ENCODE results near the gene TMEM213. TPM values are rescaled to one million over a fixed set of nuclear protein-coding genes. Genes with fewer than 3 reads are reported as not detected.

The TMEM213 gene
- total RNA-seq, 1 donor from 2014 or later: not detected

- Histone ChIP-seq H3K9me3 (ENCODE audit: low read depth) (no peaks in the 10 kb centered on the region), H3K27ac (no peak overlapping the region), H3K4me1 (peaks cover 10% of the 10 kb centered on the region), H3K36me3 (no peaks in the 10 kb centered on the region), H3F3A (ENCODE audit: low read depth) (peaks cover 9% of the 10 kb centered on the region), H3K4me2 (no peak overlapping the region), H3K9ac (no peak overlapping the region), H3K27me3 (no peaks in the 10 kb centered on the region), H3K79me2 (ENCODE audit: low read depth) (no peaks in the 10 kb centered on the region), H2AFZ (replicated peaks) (no peak overlapping the region), H4K20me1 (ENCODE audit: low read depth) (peaks cover 14% of the 10 kb centered on the region), H3K4me3 (no peak overlapping the region)
- Mint-ChIP-seq H3K4me1 (peaks cover 10% of the 10 kb centered on the region), H3K4me3 (no peak overlapping the region), H3K27ac (peak overlapping the region; percentile 51), H3K36me3 (peaks cover 39% of the 10 kb centered on the region), H3K27me3 (ENCODE audit: insufficient read depth, low read depth) (peaks cover 2% of the 10 kb centered on the region), H3K9me3 (no peaks in the 10 kb centered on the region)
- DNase-seq (ENCODE audit: low spot score): no peak
- no peak for TF ChIP-seq EZH2phosphoT487 (IDR thresholded peaks at IDR 0.05)
- no peak for TF ChIP-seq EZH2 (IDR thresholded peaks at IDR 0.05)
Observed at GRCh38 chr7:138869353-138869752, 71.6 kb downstream of the TMEM213 start.

- H2AFZ ChIP-seq (replicated peaks): no peak overlapping the region
- no peak overlapping the region for H3K4me2 ChIP-seq
- H3K27ac ChIP-seq: no peak overlapping the region
- H4K20me1 ChIP-seq (ENCODE audit: low read depth): peaks cover 14% of the 10 kb centered on the region
- DNase-seq (ENCODE audit: low spot score): no peak
- Mint-ChIP-seq H3K9me3 (no peaks in the 10 kb centered on the region), H3K4me3 (no peak overlapping the region), H3K27ac (no peak overlapping the region), H3K36me3 (peaks cover 33% of the 10 kb centered on the region), H3K4me1 (peaks cover 10% of the 10 kb centered on the region), H3K27me3 (ENCODE audit: insufficient read depth, low read depth) (peaks cover 2% of the 10 kb centered on the region)
- H3K4me1 ChIP-seq: peaks cover 10% of the 10 kb centered on the region
- H3K4me3 ChIP-seq: no peak overlapping the region
- H3K36me3 ChIP-seq: no peaks in the 10 kb centered on the region
- no peak overlapping the region for H3K9ac ChIP-seq
- no peak for TF ChIP-seq EZH2phosphoT487 (IDR thresholded peaks at IDR 0.05)
- TF ChIP-seq EZH2 (IDR thresholded peaks at IDR 0.05): no peak
- TF ChIP-seq CTCF (IDR thresholded peaks at IDR 0.05): no peak
- H3K9me3 ChIP-seq (ENCODE audit: low read depth): no peaks in the 10 kb centered on the region
- H3K79me2 ChIP-seq (ENCODE audit: low read depth): no peaks in the 10 kb centered on the region
- no peaks in the 10 kb centered on the region for H3K27me3 ChIP-seq
- peaks cover 9% of the 10 kb centered on the region for H3F3A ChIP-seq (ENCODE audit: low read depth)
Observed at GRCh38 chr7:138871065-138871813, 73.4 kb downstream of the TMEM213 start.

- H3K36me3 ChIP-seq: no peaks in the 10 kb centered on the region
- no peaks in the 10 kb centered on the region for H3K9me3 ChIP-seq (ENCODE audit: low read depth)
- H3K79me2 ChIP-seq (ENCODE audit: low read depth): no peaks in the 10 kb centered on the region
- no peak overlapping the region for H3K9ac ChIP-seq
- H3K36me3 Mint-ChIP-seq: peaks cover 33% of the 10 kb centered on the region
- no peak overlapping the region for H2AFZ ChIP-seq (replicated peaks)
- H3K4me1 Mint-ChIP-seq: peaks cover 10% of the 10 kb centered on the region
- H3F3A ChIP-seq (ENCODE audit: low read depth): peaks cover 9% of the 10 kb centered on the region
- no peaks in the 10 kb centered on the region for H3K27me3 ChIP-seq
- peaks cover 14% of the 10 kb centered on the region for H4K20me1 ChIP-seq (ENCODE audit: low read depth)
- peaks cover 2% of the 10 kb centered on the region for H3K27me3 Mint-ChIP-seq (ENCODE audit: insufficient read depth, low read depth)
- H3K27ac ChIP-seq: no peak overlapping the region
- H3K4me1 ChIP-seq: peaks cover 10% of the 10 kb centered on the region
- no peak overlapping the region for H3K27ac Mint-ChIP-seq
- no peak overlapping the region for H3K4me3 Mint-ChIP-seq
- H3K4me2 ChIP-seq: no peak overlapping the region
- H3K4me3 ChIP-seq: no peak overlapping the region
- no peak for DNase-seq (ENCODE audit: low spot score)
- H3K9me3 Mint-ChIP-seq: no peaks in the 10 kb centered on the region
- TF ChIP-seq EZH2 (IDR thresholded peaks at IDR 0.05) (no peak), EZH2phosphoT487 (IDR thresholded peaks at IDR 0.05) (no peak), CTCF (IDR thresholded peaks at IDR 0.05) (no peak)
Observed at GRCh38 chr7:138871814-138872090, 74.0 kb downstream of the TMEM213 start.

DNA sequence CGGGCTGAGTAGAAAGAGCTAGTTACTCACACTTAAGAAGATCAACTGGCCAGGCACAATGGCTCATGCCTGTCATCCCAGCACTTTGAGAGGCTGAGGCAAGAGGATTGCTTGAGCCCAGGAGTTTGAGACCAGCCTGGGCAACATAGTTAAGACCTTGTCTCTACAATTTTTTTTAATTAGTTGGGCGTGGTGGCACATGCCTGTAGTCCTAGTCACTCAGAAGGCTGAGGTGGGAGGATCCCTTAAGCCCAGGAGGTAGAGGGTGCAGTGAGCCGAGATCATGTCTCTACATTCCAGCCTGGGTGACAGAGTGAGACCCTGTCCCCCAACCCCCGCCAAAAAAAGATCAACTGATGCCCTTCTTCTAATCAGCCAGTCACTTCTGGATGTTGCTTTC is 74.8 kb downstream of the TMEM213 start:
- Mint-ChIP-seq H3K36me3 (peaks cover 31% of the 10 kb centered on the region), H3K9me3 (no peaks in the 10 kb centered on the region), H3K27ac (no peak overlapping the region), H3K27me3 (ENCODE audit: insufficient read depth, low read depth) (peaks cover 2% of the 10 kb centered on the region), H3K4me1 (peaks cover 10% of the 10 kb centered on the region), H3K4me3 (no peak overlapping the region)
- Histone ChIP-seq H3K79me2 (ENCODE audit: low read depth) (no peaks in the 10 kb centered on the region), H3K27me3 (no peaks in the 10 kb centered on the region), H2AFZ (replicated peaks) (no peak overlapping the region), H3K4me3 (no peak overlapping the region), H3F3A (ENCODE audit: low read depth) (peaks cover 9% of the 10 kb centered on the region), H3K36me3 (no peaks in the 10 kb centered on the region), H3K27ac (no peak overlapping the region), H4K20me1 (ENCODE audit: low read depth) (peaks cover 14% of the 10 kb centered on the region), H3K9me3 (ENCODE audit: low read depth) (no peaks in the 10 kb centered on the region), H3K4me2 (no peak overlapping the region), H3K4me1 (peaks cover 10% of the 10 kb centered on the region), H3K9ac (no peak overlapping the region)
- TF ChIP-seq EZH2phosphoT487 (IDR thresholded peaks at IDR 0.05) (no peak), CTCF (IDR thresholded peaks at IDR 0.05) (no peak), EZH2 (IDR thresholded peaks at IDR 0.05) (no peak)
- no peak for DNase-seq (ENCODE audit: low spot score)

Measured in neural progenitor cell (in vitro differentiated cells).